ENCODE measurements around the gene VPS50. TPM values are rescaled to one million over a fixed set of nuclear protein-coding genes. Genes with fewer than 3 reads are reported as not detected.

Gene VPS50
- total and polyA plus RNA-seq, 2 donors (not counting 1 experiment from before 2014, with no cell fraction given), result 9.4 to 54.1 TPM

DNA sequence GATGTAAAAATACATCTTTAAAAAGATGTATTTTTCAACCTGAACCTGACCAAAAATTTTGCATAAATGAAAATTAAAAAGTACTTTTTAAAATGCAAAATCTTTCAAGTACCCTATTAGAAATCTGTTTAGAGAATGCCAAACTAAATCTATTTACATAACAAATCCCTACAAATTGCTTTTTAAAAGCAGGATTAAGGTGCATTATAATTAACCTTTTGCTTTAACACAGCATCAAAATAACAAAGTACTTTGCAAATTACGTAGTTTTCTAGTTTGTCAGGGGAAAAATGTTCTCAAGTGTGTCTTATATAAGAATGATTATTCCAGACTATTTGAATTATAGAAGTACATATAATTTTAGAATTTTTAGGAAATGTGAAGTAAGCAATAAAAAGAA is 160.8 kb downstream of the VPS50 start:
- Histone ChIP-seq H3K4me2 (replicated peaks; ENCODE audit: low read depth, low read length, poor library complexity, severe bottlenecking) (no peak overlapping the region), H3K79me2 (ENCODE audit: control insufficient read depth, insufficient read depth, low read length) (no peaks in the 10 kb centered on the region), H3K4me3 (ENCODE audit: control extremely low read depth in 1 of 5, extremely low read depth in 1 of 5, insufficient read depth in 1 of 5, low read depth in 2 of 5, low read length in 4 of 5) (no peak overlapping the region), H4K20me1 (ENCODE audit: control insufficient read depth, insufficient read depth, low read length, poor library complexity, severe bottlenecking) (no peaks in the 10 kb centered on the region), H2AFZ (ENCODE audit: insufficient read depth, low read depth, low read length, poor library complexity, severe bottlenecking) (no peak overlapping the region), H3K27ac (ENCODE audit: low read length in 2 of 2) (no peak overlapping the region), H3K4me1 (ENCODE audit: control insufficient read depth in 2 of 2, insufficient read depth in 2 of 2, low read length in 2 of 2) (no peaks in the 10 kb centered on the region), H3K27me3 (replicated peaks in 1 of 4; ENCODE audit: control extremely low read depth in 1 of 4, control insufficient read depth in 3 of 4, insufficient read depth in 4 of 4, low read length in 3 of 4) (no peaks in the 10 kb centered on the region), H3K9ac (ENCODE audit: low read length) (no peak overlapping the region), H3K36me3 (replicated peaks in 1 of 2; ENCODE audit: control extremely low read depth in 1 of 2, control insufficient read depth in 1 of 2, extremely low read depth in 1 of 2, insufficient read depth in 2 of 2, low read length in 1 of 2) (no peaks in the 10 kb centered on the region), H3K9me3 (ENCODE audit: control extremely low read depth in 1 of 3, control insufficient read depth in 2 of 3, insufficient read depth in 1 of 3, low read length in 2 of 3) (no peaks in the 10 kb centered on the region)
- ChIA-PET POLR2A (no interaction called here), CTCF (no interaction called here)
- ATAC-seq (ENCODE audit: low read depth) (no peak), DNase-seq (no peak)
- whole genome bisulfite sequencing (ENCODE audit: insufficient coverage), result no CpG with 5 or more reads among the region's 1 CpG
- no peaks in the 10 kb centered on the region for H3K4me1 Mint-ChIP-seq
- TF ChIP-seq, protein P1, sequence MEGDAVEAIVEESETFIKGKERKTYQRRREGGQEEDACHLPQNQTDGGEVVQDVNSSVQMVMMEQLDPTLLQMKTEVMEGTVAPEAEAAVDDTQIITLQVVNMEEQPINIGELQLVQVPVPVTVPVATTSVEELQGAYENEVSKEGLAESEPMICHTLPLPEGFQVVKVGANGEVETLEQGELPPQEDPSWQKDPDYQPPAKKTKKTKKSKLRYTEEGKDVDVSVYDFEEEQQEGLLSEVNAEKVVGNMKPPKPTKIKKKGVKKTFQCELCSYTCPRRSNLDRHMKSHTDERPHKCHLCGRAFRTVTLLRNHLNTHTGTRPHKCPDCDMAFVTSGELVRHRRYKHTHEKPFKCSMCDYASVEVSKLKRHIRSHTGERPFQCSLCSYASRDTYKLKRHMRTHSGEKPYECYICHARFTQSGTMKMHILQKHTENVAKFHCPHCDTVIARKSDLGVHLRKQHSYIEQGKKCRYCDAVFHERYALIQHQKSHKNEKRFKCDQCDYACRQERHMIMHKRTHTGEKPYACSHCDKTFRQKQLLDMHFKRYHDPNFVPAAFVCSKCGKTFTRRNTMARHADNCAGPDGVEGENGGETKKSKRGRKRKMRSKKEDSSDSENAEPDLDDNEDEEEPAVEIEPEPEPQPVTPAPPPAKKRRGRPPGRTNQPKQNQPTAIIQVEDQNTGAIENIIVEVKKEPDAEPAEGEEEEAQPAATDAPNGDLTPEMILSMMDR (IDR thresholded peaks at IDR 0.05), result no peak
- TF ChIP-seq EZH2 (IDR thresholded peaks at IDR 0.05; ENCODE audit: borderline replicate concordance, insufficient read depth, low read depth, low read length, poor library complexity, severe bottlenecking), result no peak
- H3K4me3 Mint-ChIP-seq, result no peak overlapping the region
- no peaks in the 10 kb centered on the region for H3K9me3 Mint-ChIP-seq (ENCODE audit: insufficient read depth)
- intact Hi-C loops (cut with micrococcal nuclease), result no loop called here
- H3K27ac Mint-ChIP-seq, result no peak overlapping the region
- peaks cover 9% of the 10 kb centered on the region for H3K27me3 Mint-ChIP-seq

DNA sequence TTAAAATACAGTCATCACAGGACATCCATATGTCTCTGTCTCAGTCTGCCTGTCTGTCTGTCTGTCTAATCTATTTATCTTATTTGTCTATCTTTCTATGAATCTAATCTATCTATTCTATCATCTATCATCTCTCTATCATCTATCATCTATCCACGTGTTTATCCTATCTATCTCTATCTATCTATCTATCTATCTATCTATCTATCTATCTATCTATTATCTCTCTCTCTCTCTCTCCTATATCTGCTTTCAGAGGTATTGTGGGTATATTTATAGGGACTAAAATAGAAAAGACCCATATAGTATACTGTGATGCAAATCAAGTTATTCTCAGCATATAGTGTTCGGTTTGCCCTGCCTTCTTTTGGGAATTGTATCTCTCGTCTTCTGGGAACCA is 167.5 kb downstream of the VPS50 start:
- Histone ChIP-seq H3K4me3 (ENCODE audit: control extremely low read depth in 1 of 5, extremely low read depth in 1 of 5, insufficient read depth in 1 of 5, low read depth in 2 of 5, low read length in 4 of 5) (no peak overlapping the region), H3K79me2 (ENCODE audit: control insufficient read depth, insufficient read depth, low read length) (no peaks in the 10 kb centered on the region), H4K20me1 (ENCODE audit: control insufficient read depth, insufficient read depth, low read length, poor library complexity, severe bottlenecking) (no peaks in the 10 kb centered on the region), H3K4me2 (replicated peaks; ENCODE audit: low read depth, low read length, poor library complexity, severe bottlenecking) (no peak overlapping the region), H3K4me1 (ENCODE audit: control insufficient read depth in 2 of 2, insufficient read depth in 2 of 2, low read length in 2 of 2) (no peaks in the 10 kb centered on the region), H3K27ac (ENCODE audit: low read length in 2 of 2) (no peak overlapping the region), H3K9me3 (ENCODE audit: control extremely low read depth in 1 of 3, control insufficient read depth in 2 of 3, insufficient read depth in 1 of 3, low read length in 2 of 3) (peaks cover 0 to 1% (median 0%) of the 10 kb centered on the region in 3 donors), H3K9ac (ENCODE audit: low read length) (no peak overlapping the region), H2AFZ (ENCODE audit: insufficient read depth, low read depth, low read length, poor library complexity, severe bottlenecking) (no peak overlapping the region), H3K36me3 (replicated peaks in 1 of 2; ENCODE audit: control extremely low read depth in 1 of 2, control insufficient read depth in 1 of 2, extremely low read depth in 1 of 2, insufficient read depth in 2 of 2, low read length in 1 of 2) (no peaks in the 10 kb centered on the region), H3K27me3 (replicated peaks in 1 of 4; ENCODE audit: control extremely low read depth in 1 of 4, control insufficient read depth in 3 of 4, insufficient read depth in 4 of 4, low read length in 3 of 4) (no peaks in the 10 kb centered on the region)
- no peak overlapping the region for H3K4me3 Mint-ChIP-seq
- peaks cover 6% of the 10 kb centered on the region for H3K27me3 Mint-ChIP-seq
- 84% methylated on average over 2 of the region's 3 CpGs for WGBS (ENCODE audit: insufficient coverage)
- no peaks in the 10 kb centered on the region for H3K9me3 Mint-ChIP-seq (ENCODE audit: insufficient read depth)
- CTCF ChIA-PET, result no interaction called here
- intact Hi-C loops (cut with micrococcal nuclease), result loop anchor here (10.0 kb wide), 1 partner anchor 65 kb away; no protein-coding TSS in a partner anchor
- no peak for TF ChIP-seq EZH2 (IDR thresholded peaks at IDR 0.05; ENCODE audit: borderline replicate concordance, insufficient read depth, low read depth, low read length, poor library complexity, severe bottlenecking)
- TF ChIP-seq, protein P1 (IDR thresholded peaks at IDR 0.05), result no peak
- no peaks in the 10 kb centered on the region for H3K4me1 Mint-ChIP-seq
- DNase-seq (no peak), ATAC-seq (ENCODE audit: low read depth) (no peak)
- H3K27ac Mint-ChIP-seq, result no peak overlapping the region
- POLR2A ChIA-PET, result no interaction called here
